ENCODE measurements around the gene UBN2.

UBN2 gene

DNA sequence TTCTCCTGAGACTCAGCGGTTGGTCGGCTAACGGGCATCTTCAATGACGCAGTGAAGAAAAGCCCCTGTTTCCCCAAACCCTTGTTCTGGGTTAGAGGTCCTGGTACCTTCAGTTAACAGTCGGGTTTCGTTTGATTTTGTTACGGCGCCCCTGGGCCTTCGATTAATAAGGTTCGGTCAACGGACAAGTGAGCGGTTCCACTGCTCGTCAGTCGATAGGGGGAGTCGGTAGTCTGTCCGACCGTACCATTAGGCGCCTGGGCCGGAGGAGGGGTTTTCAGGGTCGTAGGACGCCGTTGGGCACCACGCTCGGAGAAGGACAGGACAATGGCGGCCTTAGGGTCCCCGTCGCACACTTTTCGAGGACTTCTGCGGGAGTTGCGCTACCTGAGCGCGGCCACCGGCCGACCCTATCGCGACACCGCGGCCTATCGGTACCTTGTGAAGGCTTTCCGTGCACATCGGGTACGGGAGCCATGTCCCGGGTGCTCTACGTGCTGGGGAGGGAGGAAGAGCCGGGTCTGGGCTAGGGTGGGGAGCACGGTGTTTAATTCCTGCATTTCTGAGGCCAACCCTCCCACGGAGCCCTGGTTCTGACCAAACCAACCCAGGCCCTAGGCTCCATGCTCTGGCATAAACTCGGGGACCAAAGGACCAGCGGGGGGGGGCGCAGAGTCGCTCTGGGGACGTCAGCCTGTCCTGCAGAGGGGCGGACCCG lies 110.2 kb downstream of the UBN2 start, which contains the start of gene FMC1:
TSS of gene FMC1 (plus strand) at position 280 of the 718 bp plus-strand sequence. CDS start at position 328, 48 bp downstream.
- DNase-seq: peak; percentile 93 to 99 (median 96)
- intact Hi-C loops (cut with DNase I): loop anchor here (1.0 kb wide), 1 partner anchor 18 kb away; the partner anchor contains the start of gene LUC7L2

DNA sequence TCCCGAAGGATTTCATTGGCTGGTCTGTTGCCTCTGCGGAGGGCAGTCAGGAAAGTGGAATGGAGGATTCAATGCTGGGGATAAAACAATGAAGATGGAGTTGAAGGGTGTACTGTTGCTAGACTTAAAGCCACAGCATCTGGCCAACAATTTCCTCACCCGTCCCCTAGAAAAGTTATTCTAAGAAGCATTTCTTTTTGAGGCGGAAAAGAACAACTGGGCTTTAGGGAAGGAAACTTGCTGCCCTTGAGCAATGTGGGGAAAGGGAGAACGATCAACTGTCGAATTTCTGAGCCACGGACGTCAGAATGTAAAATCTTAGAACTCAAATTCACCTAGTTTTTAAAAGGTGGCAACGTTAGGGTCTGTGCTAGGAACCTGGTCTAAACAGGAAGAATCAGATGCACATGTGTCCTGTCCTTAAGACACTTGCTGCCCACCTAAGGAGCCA lies 110.8 kb downstream of the UBN2 start:
- no peak for DNase-seq
- intact Hi-C loops (cut with DNase I): loop anchor here (1.0 kb wide), 1 partner anchor 18 kb away; the partner anchor contains the start of gene LUC7L2

DNA sequence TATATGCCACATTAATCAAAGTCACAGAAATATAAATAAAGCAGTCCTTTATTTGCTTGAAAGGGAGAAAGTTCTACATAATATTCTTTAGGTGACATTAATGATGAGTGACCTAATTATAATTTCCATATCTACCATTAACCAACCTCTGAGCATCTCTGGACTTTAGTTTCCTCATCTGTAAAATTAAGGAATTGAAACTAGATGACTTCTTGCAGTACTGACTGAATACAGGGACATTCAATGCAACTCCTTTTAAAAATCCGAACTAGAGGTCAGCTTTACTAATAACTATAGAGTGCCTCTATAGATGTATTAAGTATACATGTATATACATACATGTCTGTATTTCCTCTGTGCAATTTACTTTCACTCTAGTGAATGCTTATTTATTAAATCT lies 114.0 kb downstream of the UBN2 start:
- DNase-seq: no peak
- intact Hi-C loops (cut with DNase I): no loop called here

DNA sequence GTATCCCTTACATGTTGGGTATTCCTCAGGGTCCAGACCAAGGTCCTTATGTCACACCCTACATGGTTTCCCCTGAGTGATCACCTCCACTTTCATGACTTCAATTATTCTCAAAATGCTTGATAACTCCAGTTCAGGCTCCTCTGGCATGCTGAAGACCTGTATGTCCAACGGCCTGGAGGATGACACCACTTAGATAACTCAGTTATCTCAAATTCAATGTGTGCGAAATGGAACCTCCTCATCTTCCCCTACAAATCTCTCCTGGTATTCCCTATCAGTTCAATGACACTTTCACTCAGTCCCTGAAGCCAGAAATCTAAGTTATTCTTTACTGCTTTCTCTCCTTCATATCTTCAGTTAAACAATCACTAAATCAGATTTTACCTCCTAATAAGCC lies 120.0 kb downstream of the UBN2 start:
- no peak for DNase-seq
- intact Hi-C loops (cut with DNase I): loop anchor here (10.0 kb wide), 1 partner anchor 144 kb away; no protein-coding TSS in a partner anchor

DNA sequence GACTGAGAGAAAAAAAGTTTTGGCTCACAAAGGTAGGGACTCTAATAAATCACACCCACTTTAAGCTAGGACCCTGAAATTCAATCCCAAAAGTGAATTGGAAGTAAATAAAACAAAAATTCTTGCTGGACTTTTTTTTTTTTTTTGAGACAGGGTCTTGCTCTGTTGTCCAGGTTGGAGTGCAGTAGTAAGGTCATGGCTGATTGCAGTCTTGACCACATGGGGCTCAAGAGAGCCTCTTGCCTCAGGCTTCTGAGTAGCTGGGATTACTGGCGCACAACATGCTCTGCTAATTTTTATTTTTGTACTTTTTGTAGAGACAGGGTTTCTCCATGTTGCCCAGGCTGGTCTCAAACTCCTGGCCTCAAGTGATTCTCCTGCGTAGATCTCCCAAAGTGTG lies 123.7 kb downstream of the UBN2 start:
- no peak for DNase-seq
- intact Hi-C loops (cut with DNase I): loop anchor here (5.0 to 10.0 kb wide), 2 partner anchors 122 to 140 kb away; partner anchors contain the start of gene UBN2

DNA sequence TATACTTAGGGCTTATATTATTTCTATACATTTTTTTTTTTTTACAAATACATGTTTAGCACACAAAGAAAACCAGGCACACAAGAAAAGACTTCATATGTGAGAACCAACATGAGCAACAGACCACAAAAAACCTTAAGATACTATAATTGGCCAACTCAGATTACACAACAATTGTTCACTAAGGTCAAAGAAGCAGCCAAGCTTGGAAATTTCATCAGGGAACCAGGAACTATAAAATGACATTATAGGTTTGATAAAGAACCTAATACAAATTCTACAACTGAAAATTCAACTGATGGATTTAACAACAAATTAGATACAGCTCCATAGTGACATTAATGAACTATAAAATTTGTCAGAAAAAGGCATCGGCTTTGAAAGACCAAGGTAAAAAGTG lies 124.3 kb downstream of the UBN2 start:
- DNase-seq: no peak
- intact Hi-C loops (cut with DNase I): loop anchor here (5.0 to 10.0 kb wide), 2 partner anchors 123 to 139 kb away; partner anchors contain the start of gene UBN2

Measured in posterior cingulate gyrus (tissue), 11 donors.